OCI-LY1 (cell line): Measurements from ENCODE around the gene COMT.

ENCODE experiments used
- H2AFZ ChIP-seq: fragments of 200-600 bp; sonication (generic), shearing (Covaris generic); 2 replicates; pipeline ENCODE4 v1.6.0; 2014; ENCODE audit warnings: antibody characterized with exemption, mild to moderate bottlenecking, low read length
- H3F3A ChIP-seq: fragments of 200-600 bp; sonication (generic), shearing (Covaris generic); 2 replicates; pipeline ENCODE4 v1.6.0; 2014; ENCODE audit warnings: mild to moderate bottlenecking, antibody characterized with exemption, low read length, moderate library complexity; ENCODE audit not compliant: insufficient read depth
- H3K27ac ChIP-seq: fragments of 200-600 bp; sonication (generic); 2 replicates; pipeline ENCODE4 v1.5.1; 2014; ENCODE audit warnings: low read length, mixed run types, mild to moderate bottlenecking, low read depth; ENCODE audit not compliant: poor library complexity, severe bottlenecking
- H3K27me3 ChIP-seq: fragments of 200-600 bp; sonication (generic); 2 replicates; pipeline ENCODE4 v1.6.0; 2014; ENCODE audit warnings: antibody characterized with exemption, mild to moderate bottlenecking, low read length, moderate library complexity; ENCODE audit not compliant: insufficient read depth
- H3K36me3 ChIP-seq: fragments of 200-600 bp; sonication (generic); 2 replicates; pipeline ENCODE4 v1.6.1; 2014; ENCODE audit warnings: mild to moderate bottlenecking, antibody characterized with exemption, low read length, moderate library complexity, mixed read lengths; ENCODE audit not compliant: insufficient read depth
- H3K4me1 ChIP-seq: fragments of 200-600 bp; sonication (generic); 2 replicates; pipeline ENCODE4 v1.5.1; 2014; ENCODE audit warnings: mild to moderate bottlenecking, low read length, moderate library complexity; ENCODE audit not compliant: insufficient read depth, severe bottlenecking
- H3K4me2 ChIP-seq: fragments of 200-600 bp; sonication (generic), shearing (Covaris generic); 2 replicates; pipeline ENCODE4 v1.6.1; 2014; ENCODE audit warnings: low read length
- H3K4me3 ChIP-seq: fragments of 200-600 bp; sonication (generic); 2 replicates; pipeline ENCODE4 v1.5.1; 2014; ENCODE audit warnings: low read length, low read depth, mild to moderate bottlenecking, mixed read lengths; ENCODE audit not compliant: poor library complexity, severe bottlenecking
- H3K79me2 ChIP-seq: fragments of 200-600 bp; shearing (Covaris generic); 2 replicates; pipeline ENCODE4 v1.6.1; 2016; ENCODE audit warnings: mixed run types, low read length, mixed read lengths; ENCODE audit not compliant: insufficient read depth
- H3K9ac ChIP-seq: fragments of 200-600 bp; sonication (generic), shearing (Covaris generic); 2 replicates; pipeline ENCODE4 v1.6.1; 2014; ENCODE audit warnings: mild to moderate bottlenecking, low read length, mixed read lengths
- H3K9me2 ChIP-seq: fragments of 200-600 bp; sonication (generic), shearing (Covaris generic); 2 replicates; pipeline ENCODE4 v1.6.1; 2014; ENCODE audit warnings: low read depth, mild to moderate bottlenecking, low read length, mixed read lengths
- H3K9me3 ChIP-seq: fragments of 200-600 bp; shearing (Covaris generic); 2 replicates; pipeline ENCODE4 v1.6.1; 2014; ENCODE audit warnings: low read length, mixed read lengths
- H4K20me1 ChIP-seq: fragments of 200-600 bp; sonication (generic), shearing (Covaris generic); 2 replicates; pipeline ENCODE4 v1.6.0; 2016; ENCODE audit warnings: mild to moderate bottlenecking, low read length; ENCODE audit not compliant: insufficient read depth
- EZH2 ChIP-seq: fragments of 200-600 bp; sonication (generic), shearing (Covaris generic); IDR thresholded peaks from 2 replicates; pipeline ENCODE4 v1.8.0; 2017; ENCODE audit warnings: borderline replicate concordance, mixed run types, mild to moderate bottlenecking, antibody characterized with exemption, low read length, moderate library complexity, mixed read lengths
- TF ChIP-seq, protein P1 (sequence below): fragments of 200-600 bp; sonication (generic), shearing (Covaris generic); IDR thresholded peaks from 2 replicates; pipeline ENCODE4 v1.5.1; 2017; ENCODE audit warnings: mild to moderate bottlenecking, antibody characterized with exemption, low read length, moderate library complexity, mixed read lengths

Gene COMT

DNA sequence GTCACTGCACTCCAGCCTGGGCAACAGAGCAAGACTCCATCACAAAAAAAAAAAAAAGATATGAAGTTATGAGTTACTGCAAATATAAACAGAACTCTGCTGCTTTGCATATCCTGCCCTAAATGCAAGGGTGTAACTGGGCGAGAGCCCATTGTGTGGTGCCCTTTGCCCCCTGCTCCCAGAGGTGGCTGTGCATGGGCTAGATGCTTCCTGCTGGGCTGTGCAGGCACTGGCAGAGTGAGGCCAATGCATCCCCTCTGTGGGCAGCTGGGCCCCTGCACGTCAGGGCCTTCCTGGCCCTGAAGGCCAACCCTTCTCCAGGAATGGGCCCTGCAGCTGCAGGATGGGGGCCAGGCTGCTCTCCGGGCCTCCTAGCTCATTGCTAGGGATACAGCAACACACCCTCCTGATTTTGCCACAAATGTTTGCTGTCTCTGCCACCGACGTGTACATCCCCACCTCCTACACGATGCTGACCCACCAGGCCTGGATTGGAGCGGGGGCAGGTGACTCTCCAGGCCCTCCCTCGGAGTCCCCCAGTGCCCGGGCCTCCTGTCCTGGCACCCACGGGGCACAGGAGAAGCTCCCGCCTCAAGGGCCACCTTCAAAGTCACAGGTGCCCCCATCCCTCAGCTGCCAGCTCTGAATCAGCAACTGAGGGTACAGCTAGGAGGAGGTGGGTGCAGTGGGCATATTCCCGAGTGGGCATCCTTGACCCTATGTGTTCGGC is 40.7 kb upstream of the COMT start:
- no peak overlapping the region for H3K4me2 ChIP-seq
- no peaks in the 10 kb centered on the region for H3F3A ChIP-seq
- no peak overlapping the region for H2AFZ ChIP-seq

DNA sequence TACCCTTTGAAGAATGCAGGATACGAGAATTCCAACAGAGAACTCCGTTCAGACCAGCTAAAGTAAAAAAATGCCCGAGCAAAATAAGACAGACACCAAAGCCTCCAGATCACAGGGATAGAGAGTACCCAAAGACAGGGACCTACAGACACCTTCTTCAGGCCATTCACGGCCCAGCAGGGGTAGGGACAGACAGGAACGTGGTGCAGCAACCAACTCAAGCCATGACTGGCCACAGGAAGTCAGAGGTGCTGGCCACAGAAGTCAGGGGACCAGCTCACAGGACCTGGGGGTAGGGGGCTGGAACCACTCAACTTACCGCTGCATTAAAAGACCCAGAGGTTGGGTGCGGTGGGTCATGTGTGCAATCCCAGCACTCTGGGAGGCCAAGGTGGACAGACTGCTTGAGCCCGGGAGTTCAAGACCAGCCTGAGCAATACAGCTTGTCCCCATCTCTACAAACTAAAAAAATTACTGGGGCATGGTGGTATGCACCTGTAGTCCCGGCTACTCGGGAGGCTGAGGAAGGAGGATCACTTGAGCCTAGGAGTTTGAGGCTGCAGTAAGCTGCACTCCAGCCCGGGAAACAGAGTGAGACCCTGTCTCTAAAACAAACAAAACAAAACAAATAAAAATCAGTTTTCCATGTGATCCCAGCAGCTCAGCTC is 39.9 kb upstream of the COMT start:
- Histone ChIP-seq H3F3A (no peaks in the 10 kb centered on the region), H4K20me1 (no peaks in the 10 kb centered on the region), H3K27me3 (no peaks in the 10 kb centered on the region), H3K4me3 (no peak overlapping the region), H3K4me2 (no peak overlapping the region), H2AFZ (no peak overlapping the region), H3K9ac (no peak overlapping the region), H3K4me1 (peaks cover 8% of the 10 kb centered on the region), H3K27ac (no peak overlapping the region), H3K36me3 (no peaks in the 10 kb centered on the region), H3K9me2 (no peaks in the 10 kb centered on the region), H3K79me2 (no peaks in the 10 kb centered on the region), H3K9me3 (no peaks in the 10 kb centered on the region)
- no peak for TF ChIP-seq EZH2
- TF ChIP-seq, protein P1, sequence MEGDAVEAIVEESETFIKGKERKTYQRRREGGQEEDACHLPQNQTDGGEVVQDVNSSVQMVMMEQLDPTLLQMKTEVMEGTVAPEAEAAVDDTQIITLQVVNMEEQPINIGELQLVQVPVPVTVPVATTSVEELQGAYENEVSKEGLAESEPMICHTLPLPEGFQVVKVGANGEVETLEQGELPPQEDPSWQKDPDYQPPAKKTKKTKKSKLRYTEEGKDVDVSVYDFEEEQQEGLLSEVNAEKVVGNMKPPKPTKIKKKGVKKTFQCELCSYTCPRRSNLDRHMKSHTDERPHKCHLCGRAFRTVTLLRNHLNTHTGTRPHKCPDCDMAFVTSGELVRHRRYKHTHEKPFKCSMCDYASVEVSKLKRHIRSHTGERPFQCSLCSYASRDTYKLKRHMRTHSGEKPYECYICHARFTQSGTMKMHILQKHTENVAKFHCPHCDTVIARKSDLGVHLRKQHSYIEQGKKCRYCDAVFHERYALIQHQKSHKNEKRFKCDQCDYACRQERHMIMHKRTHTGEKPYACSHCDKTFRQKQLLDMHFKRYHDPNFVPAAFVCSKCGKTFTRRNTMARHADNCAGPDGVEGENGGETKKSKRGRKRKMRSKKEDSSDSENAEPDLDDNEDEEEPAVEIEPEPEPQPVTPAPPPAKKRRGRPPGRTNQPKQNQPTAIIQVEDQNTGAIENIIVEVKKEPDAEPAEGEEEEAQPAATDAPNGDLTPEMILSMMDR: no peak

More for the DNA sequence above, 40.7 kb upstream of the COMT start:
- H3K9me2 ChIP-seq: no peaks in the 10 kb centered on the region
- no peaks in the 10 kb centered on the region for H3K79me2 ChIP-seq
- H3K9me3 ChIP-seq: no peaks in the 10 kb centered on the region
- H3K27ac ChIP-seq: no peak overlapping the region
- no peaks in the 10 kb centered on the region for H3K36me3 ChIP-seq
- peaks cover 16% of the 10 kb centered on the region for H3K4me1 ChIP-seq
- H3K9ac ChIP-seq: no peak overlapping the region
- H4K20me1 ChIP-seq: no peaks in the 10 kb centered on the region
- no peaks in the 10 kb centered on the region for H3K27me3 ChIP-seq
- H3K4me3 ChIP-seq: no peak overlapping the region
- TF ChIP-seq, protein P1: no peak
- no peak for TF ChIP-seq EZH2

DNA sequence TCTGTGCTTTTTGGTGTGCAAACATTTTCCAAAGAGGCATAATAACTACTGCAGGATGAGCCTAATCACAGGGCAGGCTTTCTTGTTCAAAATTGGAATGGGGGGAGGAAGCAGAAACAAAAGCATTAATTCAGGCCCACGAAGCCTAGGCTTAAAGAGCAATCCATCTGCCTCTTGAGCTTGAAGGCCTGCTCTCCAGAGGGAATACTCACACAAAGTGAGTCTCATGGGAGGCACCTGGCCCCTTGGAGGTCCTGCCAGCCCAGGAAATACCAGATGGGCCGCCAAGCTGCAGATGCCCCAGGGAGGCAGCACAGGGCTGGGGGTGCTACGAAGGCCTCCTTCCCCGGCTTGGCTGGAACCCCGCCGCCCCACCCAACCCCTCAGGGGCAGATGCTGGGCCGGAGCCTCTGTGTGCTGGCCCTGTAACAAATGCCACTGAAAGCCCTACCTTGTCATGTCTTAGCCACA is 39.3 kb upstream of the COMT start:
- Histone ChIP-seq H3K27me3 (no peaks in the 10 kb centered on the region), H3K4me3 (no peak overlapping the region), H3K79me2 (no peaks in the 10 kb centered on the region), H4K20me1 (no peaks in the 10 kb centered on the region), H3K27ac (no peak overlapping the region), H3K9me3 (no peaks in the 10 kb centered on the region), H3K36me3 (no peaks in the 10 kb centered on the region), H3F3A (no peaks in the 10 kb centered on the region), H3K4me2 (no peak overlapping the region), H3K4me1 (peaks cover 2% of the 10 kb centered on the region), H3K9ac (no peak overlapping the region), H2AFZ (no peak overlapping the region), H3K9me2 (no peaks in the 10 kb centered on the region)
- TF ChIP-seq, protein P1: no peak
- TF ChIP-seq EZH2: no peak
